Stimulated activated CD8-positive, alpha-beta memory T cell treated with anti-CD3 and anti-CD28 coated beads, Interleukin-12 subunit alpha, Interleukin-12 subunit beta, amount 100 ng/mL, for 24 hours (primary cell): ENCODE measurements around the gene RUFY2.
A peak's percentile ranks its signal among the peaks of the same experiment; 100 is the strongest.

Experiments used
- DNase-seq: peaks from one replicate; pipeline ENCODE4 v3.0.0-alpha.2; 2020; ENCODE audit errors: extremely low read depth

The RUFY2 gene

DNA sequence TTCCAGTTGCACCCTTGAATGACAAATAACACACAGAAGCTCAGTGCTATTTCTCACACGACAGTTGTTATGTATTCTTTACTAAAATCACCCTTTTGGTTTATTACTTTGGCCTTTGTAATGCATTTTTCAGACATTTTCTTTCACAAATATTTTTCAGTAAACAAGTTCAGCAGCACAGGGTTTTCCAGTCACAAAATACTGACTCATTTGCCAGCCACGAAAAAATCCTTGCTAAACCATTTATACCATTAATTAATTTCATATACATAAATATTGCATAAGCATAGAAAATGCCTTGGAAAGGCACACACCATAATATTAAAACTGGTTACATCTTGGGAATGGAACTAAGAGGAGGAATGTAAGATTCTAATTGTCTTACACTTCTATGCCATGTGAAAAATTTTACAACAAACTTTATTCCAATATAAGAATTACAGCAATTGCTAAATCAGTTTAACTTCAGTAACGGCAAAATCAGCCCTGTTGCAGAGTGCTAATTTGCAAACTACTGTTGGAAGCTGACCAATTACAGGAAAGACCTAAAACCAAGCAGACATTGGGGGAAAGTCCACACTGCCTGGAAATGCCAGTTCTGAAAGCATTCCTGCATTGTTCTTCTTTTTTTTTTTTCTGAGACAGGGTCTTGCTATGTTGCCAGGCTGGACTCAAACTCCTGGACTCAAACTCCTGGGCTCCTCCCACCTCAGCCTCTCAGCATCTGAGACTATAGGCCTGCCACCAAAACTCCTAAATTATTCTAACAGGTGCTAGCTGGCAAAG is 42.8 kb downstream of the RUFY2 start:
- DNase-seq, result no peak

DNA sequence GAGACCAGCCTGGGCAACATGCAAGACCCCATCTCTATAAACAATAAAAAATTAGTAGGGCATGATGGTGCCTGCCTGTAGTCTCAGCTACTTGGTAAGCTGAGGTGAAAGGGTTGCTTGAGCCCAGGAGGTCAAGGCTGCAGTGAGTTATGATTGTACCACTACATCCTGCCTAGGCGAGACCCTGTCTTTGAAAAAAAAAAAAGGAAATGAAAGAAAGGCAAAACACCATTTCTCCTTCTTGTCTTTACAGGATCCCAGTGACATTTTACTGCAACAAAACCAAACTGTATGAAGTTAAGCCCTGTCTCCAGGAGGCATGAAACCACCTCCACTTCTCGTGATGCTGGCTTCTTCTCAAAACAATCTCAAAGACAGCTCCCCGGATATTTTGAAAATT is 44.5 kb downstream of the RUFY2 start:
- no peak for DNase-seq

DNA sequence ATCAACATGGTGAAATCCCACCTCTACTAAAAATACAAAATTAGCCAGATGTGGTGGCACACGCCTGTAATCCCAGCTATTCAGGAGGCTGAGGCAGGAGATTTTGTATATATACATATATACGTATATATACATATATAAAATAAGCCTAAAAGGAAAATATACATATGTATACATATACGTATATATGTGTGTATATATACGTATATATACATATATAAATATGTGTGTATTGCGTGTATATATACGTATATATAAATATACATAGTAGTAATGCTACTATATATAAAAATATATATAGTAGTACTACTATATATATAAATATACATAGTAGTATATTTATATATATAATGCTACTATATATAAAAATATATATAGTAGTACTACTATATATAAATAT is 47.9 kb downstream of the RUFY2 start:
- no peak for DNase-seq

DNA sequence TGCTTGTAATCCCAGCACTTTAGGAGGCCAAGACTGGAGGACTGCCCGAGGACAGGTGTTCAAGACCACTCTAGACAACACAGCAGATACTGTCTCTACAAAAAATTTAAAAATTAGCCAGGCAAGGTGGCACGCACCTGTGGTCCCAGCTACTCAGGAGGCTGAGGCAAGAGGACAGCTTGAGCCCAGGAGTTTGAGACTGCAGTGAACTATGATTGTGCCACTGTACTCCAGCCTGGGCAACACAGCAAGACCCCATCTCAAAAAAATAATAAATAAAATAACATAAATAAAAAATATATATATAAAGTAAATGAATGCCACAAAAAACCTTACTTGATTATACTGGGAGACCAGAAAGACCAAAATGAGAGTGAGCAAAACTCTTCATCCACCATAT is 53.5 kb downstream of the RUFY2 start:
- no peak for DNase-seq

DNA sequence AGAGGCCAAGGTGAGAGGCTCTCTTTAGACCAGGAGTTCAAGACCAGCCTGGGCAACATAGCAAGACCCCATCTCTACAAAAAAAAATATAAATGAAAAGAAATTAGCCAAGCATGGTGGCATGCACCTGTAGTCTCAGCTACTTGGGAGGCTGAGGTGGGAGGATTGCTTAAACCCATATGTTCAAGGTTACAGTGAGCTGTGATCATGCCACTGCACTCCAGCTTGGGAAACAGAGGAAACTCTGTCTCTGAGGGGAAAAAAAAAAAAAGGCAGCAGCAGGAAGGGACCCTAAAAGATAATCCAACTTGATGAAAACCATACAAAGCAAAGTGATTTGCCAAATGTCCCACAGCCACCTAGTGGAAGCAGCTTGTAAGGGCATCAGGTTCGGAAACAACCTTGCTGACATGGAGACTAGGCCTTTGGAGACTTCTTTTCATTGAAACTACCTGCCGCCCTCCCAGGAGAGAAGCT is 58.8 kb downstream of the RUFY2 start:
- no peak for DNase-seq

DNA sequence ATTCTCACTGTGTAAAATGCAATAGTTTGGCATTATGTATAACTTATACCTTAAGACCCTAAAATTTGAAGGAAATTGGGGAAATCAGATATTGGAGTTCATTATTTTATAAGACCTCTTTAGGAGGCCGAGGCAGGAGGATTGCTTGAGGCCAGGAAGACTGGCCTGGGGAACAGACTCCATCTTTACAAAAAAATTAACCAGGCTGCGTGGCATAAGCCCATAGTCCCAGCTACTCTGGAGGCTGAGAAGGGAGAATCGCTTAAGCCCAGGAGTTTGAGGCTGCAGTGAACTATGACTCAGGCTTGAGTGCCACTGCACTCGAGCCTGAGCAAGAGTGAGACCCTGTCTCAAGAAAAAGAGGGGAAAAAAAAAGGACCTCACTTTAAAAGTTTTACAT is 60.3 kb downstream of the RUFY2 start:
- no peak for DNase-seq

DNA sequence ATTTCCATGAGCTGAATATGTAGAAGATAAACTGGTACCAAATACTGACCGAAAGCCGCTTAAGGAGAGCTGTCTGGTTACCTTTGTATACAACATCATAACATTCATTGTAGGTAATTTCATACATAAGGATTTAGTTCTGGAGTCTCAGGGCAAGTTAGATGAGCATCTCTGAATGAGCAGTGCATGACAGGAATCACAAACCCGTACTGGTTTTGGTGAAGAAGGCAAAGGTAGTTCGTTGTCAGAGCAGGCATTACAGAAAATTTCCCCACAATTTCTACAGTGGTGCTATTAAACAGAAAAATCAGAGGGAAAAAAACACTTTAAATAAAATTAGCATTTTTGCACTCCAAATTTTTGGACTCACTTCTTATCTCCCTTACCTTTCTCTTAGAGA is 61.5 kb downstream of the RUFY2 start:
- DNase-seq, result no peak

DNA sequence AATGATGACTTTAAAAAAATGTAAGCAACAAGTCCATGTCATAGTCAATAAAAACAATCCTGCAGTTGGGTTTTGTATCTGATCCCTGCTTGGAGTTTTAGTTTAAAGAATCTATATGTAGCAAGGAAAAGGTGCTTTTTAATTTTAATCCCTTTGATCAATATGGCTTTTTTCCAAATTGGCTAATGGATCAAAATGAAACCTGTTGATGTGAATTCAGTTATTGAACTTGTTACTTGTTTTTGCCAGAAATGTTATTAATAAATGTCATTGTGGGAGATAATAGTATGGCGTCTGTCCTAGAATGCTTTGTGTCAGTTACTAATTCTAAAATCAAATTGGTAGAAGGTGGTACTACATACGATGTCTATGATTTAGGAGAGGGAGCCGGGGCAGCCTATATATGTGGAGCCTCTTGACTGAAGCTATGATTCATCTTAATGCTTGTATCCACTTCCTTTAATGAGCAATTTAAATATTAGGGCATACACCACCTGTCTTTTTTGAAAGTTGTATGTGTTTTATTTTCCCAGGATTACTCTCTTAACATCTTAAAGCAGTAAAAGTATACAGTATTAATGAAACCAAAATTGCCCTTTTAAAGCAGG is 64.1 kb downstream of the RUFY2 start:
- no peak for DNase-seq

DNA sequence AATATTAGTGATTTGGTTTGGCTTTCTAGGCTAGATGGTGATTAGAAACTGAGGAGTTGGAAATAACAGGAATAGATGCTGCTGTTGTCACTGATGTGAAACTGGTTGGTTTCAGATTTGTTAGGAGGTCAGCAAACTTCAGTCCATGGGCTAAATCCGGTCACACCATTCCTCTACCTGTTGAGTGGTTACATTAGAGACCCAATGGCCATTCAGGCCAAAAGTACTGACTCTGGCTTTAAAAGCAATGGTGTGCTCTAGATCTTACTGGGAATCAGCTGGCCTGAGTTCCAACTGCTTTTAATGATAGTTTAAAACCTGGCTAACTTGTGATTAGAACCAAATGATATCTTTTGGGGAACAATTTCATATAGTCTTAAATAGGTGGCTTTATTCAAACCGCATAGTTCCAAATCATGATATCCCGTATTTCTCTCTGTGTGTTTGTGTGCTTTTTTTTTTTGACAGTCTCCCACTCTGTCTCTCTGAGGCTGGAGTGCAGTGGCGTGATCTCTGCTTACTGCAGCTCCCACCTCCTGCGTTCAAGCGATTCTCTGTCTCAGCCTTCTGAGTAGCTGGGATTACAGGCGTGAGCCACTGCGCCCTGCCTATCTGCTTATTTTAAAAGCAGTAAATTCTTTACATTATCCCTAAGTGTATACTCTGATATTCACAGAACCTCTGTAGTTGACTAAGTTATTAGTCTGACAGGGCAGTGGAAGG is 66.6 kb downstream of the RUFY2 start:
- no peak for DNase-seq

DNA sequence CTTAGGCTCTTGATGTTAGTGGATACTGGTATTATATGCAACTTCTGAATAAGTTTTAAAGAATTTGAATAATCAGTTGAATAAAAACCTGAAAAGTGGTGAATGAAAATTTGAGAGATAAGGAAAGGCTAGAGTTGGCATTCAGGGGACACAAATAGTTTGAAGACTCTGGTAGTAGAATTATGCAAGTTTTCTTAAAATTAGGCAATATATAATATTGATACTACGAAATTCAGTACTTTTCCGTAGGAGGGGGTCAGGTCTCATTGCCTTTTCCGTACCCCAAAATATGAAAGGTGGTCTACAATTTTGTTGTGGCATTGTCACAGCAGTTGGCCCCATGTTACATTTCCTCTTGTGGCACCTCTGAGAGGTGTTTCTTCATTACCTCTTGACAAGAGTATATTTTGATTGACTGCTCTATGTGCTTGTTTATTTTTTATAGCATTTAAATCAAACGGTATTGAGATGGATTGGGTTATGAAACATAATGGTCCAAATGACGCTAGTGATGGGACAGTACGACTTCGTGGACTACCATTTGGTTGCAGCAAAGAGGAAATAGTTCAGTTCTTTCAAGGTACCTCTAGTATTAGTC is 70.2 kb downstream of the RUFY2 start:
- DNase-seq, result no peak

DNA sequence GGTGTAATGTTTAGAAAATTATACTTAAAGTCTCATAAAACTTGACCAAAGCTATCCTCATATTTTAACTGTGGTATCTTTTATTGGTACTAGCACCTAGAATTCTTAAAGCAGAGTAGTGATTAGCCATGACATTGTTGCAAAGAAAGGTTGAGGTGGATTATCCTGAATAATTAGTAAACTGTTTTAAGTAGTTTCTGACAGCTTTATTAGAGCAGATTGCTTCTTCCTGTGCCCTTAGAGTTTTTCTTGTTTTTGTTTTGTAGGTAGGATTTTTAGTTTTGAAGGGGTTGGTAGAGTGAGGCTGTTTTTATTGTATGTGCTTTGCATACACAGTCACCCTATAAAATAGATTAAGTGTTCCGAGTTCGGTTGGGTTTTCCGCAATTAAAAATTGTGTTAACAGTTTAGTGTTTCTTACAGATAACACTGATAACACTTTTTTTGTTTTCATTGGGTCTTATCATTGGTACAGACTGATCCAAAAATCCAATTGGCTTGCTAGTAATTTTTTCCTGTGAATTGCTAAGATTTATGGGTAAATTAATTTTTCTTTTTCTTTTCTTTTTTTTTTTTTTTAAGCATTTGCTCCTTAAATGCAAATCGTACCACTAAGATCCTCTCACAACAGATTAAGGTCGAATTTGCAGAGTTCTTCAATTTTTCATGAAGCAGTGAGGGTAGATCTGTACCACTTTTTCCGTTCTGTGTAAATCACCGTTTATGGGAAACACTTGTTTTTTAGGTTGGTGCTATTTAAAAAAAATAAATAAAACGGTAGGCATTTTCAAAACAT is 72.2 kb downstream of the RUFY2 start:
- no peak for DNase-seq

DNA sequence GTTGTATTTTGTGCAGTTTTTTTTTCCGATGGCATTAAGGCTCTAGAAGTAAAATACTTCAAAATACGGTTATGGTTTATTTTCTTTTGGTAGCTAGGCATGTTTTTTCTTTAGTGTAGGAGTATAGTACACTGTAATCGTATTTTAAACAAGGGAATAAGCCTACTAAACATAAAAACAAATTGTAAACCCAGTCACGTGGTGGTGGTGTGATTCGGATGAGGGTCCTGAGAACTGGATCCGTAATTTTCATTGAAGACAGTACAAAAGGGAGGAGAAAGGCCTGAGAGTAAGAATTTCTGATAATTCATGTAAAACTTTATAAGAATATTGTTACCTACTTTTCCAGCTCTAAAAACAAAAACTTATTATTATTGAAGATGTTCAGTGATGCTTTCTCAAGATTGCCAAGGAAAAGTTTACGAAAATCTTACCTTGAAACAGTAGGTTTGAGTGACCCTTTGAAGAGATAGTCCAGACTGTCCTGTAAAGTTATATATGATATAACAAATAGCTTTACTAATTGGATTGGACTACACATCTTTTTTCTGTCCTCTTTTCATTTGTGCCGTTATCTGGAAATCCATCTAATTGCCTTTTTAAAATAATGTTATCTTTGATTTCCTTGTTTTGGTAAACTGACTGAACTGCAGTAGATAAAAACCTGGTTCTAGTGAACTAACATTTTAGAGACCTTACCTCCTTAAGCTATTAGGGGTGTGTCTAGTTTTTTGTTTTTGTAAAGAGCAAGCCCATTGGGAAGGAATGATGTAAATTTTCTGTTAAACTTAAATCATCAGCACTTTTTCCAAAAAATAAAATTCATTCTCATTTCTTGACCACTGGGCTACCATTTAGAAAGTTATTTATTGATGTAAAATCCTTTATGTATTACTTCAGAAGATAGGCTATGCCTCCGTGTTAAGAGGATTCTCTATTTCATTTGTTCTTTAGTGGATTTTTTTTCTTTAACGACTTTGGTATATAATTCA is 73.3 kb downstream of the RUFY2 start:
- no peak for DNase-seq

DNA sequence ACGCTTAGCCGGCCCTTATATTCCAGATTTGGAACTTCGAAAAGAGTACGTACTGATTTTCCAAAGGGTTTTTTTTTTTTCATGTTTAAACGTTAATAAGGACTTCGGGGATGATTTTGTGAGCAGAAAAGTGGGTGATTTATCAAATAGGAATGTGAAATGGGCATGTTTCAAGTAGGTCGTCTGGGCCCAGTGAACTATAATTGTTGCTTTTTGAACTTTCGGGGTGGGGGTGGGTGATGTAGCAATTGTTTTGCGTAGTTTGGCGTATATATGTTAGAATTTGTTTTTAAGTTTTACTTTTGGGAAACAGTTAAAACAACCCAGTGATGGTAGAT is 74.0 kb downstream of the RUFY2 start:
- DNase-seq, result no peak

DNA sequence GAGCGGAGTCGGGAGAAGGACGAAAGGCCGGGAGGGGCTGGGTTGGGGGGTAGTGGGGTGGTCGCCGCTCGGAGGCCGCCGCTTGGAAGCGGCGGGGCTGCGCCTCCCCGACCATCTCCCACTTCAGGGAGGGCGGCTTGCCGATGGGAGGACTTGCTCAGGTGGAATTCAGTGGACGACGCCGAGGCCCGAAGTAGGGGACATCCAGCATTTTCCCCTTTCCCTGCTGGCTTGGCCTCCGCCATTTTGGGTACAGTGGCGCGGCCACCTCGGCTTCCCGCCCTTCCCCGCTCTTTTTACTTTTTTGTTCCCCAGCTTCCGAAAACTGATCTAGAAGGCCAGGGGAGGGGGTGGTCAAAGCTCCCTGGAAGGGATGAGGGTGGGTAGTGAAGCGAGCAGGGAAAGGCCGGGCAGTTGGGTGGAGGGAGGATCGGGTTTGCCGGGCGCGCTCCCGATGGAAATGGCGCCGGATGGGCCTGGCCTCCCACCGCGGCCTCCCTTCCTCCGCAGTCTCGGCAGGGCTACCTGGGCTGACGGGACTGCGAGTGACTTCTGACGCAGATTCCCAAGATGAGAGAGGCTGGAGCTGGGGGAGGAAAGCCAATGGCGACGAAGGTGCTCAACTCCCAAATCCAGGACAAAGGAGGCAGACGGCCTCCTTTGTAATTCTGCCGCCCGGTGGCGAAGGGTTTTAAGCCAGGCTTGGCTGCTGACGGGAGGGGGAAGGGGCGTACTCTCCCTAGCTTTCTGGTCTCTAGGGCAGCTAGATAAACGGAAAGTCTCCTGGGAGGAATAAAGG is 74.6 kb downstream of the RUFY2 start, which contains the start of gene PBLD:
PBLD (minus strand) TSS at position 670 of the 799 bp plus-strand sequence. CDS start 26,084 bp downstream, outside the sequence.
- peak; percentile 39 for DNase-seq

DNA sequence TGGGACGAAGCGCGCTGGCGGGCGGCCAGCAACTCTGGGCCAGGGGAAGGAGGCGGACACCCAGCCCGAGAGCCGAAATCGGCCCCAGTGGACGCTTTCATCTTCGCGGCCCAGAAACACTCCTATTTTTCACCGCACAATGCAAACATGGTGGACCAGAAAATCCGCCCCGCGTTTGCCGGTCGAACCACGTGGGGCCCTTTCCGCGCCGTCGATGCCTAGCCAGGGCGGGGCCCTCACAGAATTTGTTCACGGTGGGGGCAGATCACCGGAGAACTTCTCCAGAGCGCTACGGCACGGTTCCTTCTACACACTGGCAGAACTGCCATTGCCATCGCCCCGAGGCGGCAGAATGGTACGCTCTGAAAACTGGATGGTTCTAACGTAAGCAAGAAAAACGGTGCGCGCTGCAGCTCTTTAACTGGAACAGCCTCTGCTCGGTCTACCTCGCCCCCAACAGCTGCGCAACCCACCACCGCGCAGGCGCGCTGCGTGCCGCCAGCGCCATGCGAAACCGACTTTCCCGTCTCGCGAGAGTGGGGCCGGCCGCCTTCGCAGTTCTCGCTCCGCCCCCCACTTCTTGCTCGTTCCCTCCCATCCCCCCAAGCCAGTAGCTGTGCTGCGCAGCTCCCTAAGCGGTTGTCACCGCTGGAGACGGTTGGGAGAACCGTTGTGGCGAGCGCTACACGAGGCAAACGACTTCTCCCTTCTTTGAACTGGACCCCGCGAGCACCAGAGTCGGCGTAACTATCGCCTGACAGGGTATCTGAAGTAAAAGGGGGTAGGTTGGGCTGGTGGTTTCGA is 75.4 kb downstream of the RUFY2 start, which contains the start of gene HNRNPH3:
HNRNPH3 (plus strand) TSS at position 610 of the 804 bp plus-strand sequence. CDS start 5,158 bp downstream, outside the sequence.
- peak; percentile 94 for DNase-seq

DNA sequence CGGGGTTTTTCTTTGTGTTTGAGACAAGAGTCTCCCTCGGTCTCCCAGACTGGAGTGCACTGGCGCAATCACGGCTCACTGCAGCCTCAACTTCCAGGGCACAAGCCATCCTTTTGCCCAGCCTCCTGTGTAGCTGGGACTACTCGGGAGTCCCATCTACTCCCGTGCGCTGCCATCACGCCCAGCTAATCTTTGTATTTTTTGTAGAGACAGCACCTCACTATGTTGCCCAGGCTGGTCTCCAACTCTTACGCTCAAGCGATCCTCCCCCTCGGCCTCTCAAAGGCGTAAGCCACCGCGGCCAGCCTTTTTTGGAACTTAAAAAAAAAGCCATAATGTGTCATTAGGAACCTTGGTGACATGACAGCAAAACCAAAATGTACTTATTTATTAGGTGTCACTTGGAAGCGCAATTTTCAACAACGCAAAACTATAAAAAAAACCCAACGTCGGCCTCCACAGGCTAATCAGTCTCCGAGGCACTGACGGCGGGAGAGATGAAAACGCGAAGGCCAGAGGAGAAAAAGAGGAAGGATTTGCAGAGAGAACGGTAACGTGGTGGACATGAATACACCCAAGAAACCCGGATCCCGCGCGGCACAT is 76.1 kb downstream of the RUFY2 start:
- no peak for DNase-seq

DNA sequence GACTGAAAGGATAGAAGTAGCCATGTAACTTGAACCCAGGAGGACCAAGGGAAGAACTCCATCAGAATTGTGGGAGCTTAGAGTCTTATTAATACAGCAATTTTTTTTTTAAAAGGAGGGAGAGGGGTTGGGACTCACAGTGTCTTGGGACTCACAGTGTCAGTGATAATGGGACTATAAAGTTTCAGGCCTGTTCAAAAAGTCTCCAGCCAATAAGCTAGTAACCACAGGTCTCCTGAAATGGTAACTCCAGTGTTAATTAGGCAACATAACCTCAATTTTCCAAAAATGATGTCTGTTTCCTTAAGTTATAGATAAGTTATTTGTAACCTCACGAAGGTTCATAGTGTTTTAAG is 77.6 kb downstream of the RUFY2 start:
- no peak for DNase-seq
